Neural progenitor cell (in vitro differentiated cells): Measurements from ENCODE around the gene EPDR1.

Experiments
- CTCF ChIP-seq: fragments of 200-600 bp; sonication (generic); IDR thresholded peaks from 2 replicates; pipeline ENCODE4 v1.5.1; 2017; ENCODE audit warnings: antibody characterized with exemption, mild to moderate bottlenecking
- EZH2phosphoT487 ChIP-seq: fragments of 200-600 bp; sonication (generic); IDR thresholded peaks from 2 replicates; pipeline ENCODE4 v1.6.1; 2017; ENCODE audit warnings: antibody characterized with exemption

GRCh38 chr7:37945336-37945735, 24.9 kb downstream of the EPDR1 start:
- TF ChIP-seq CTCF (no peak), EZH2phosphoT487 (no peak)
